ENCODE data around the gene MLLT1.

MLLT1 gene

DNA sequence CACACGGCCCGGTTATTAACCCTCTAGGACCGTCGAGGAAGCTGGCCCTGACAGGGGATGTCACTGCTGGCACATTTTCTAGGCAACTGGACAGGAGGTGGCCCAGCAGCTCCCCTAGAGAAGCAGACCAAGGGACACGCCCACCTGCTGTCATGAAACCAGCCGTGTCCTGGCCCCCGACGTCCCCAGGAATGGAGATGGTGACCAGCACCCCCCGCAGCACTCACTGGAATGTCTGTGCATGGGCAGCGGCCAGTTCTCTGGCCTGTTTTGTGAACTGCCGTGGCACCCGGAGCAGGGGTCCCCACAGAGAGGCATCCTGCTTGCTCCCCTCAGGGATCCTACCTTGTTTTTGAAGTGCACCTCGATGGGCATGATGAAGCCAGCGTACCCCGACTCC is 17.9 kb downstream of the MLLT1 start:
- no peaks in the 10 kb centered on the region for H3K27me3 ChIP-seq (ENCODE audit: insufficient read depth, low read depth, severe bottlenecking)
- DNase-seq = no peak
- H3K36me3 ChIP-seq = peaks cover 80% of the 10 kb centered on the region
- H3K4me3 ChIP-seq (ENCODE audit: low read depth, low read length) = no peak overlapping the region
- TF ChIP-seq, protein P1, sequence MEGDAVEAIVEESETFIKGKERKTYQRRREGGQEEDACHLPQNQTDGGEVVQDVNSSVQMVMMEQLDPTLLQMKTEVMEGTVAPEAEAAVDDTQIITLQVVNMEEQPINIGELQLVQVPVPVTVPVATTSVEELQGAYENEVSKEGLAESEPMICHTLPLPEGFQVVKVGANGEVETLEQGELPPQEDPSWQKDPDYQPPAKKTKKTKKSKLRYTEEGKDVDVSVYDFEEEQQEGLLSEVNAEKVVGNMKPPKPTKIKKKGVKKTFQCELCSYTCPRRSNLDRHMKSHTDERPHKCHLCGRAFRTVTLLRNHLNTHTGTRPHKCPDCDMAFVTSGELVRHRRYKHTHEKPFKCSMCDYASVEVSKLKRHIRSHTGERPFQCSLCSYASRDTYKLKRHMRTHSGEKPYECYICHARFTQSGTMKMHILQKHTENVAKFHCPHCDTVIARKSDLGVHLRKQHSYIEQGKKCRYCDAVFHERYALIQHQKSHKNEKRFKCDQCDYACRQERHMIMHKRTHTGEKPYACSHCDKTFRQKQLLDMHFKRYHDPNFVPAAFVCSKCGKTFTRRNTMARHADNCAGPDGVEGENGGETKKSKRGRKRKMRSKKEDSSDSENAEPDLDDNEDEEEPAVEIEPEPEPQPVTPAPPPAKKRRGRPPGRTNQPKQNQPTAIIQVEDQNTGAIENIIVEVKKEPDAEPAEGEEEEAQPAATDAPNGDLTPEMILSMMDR (IDR thresholded peaks at IDR 0.05; ENCODE audit: low read depth, low read length) = no peak
- no peaks in the 10 kb centered on the region for H3K9me3 ChIP-seq (ENCODE audit: severe bottlenecking)
- no peak overlapping the region for H3K27ac ChIP-seq

DNA sequence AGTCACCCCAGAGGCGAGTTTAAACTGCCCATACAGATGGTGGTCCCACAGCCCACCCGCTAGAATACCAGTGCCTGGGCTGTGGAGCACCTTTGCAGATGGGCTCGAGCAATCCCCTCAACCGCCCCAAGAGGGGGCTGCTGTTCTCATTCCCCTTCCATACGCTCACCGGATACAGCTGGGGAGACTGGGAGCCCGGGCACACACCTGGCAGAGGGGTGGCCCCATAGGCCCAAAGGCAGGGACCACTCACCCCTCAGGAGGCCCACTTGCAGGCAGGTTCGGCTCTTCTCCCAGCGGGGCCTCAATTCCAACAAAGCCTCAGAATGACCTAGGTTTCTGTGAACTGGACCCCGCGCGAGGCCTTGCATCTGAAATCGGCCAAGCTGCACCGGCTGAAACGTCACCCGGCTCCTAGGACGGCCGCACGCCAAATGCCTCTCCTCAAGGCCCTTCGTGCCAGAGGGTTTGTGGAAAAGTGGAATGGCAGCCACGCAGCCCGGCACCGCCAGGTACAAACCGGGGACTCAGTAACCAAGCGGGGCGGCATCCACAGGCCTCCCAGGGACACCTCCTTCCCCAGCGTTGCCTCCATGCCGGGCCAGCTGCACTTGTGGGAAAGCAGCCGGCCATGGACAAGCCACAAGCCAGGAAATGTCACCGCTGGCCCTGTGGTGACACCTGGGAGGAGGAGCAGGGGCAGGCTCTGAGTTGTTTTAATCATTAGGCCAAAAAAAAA is 18.7 kb downstream of the MLLT1 start:
- H3K9me3 ChIP-seq (ENCODE audit: severe bottlenecking) = no peaks in the 10 kb centered on the region
- H3K27me3 ChIP-seq (ENCODE audit: insufficient read depth, low read depth, severe bottlenecking) = no peaks in the 10 kb centered on the region
- peak; percentile 53 for DNase-seq
- no peak overlapping the region for H3K27ac ChIP-seq
- no peak overlapping the region for H3K4me3 ChIP-seq (ENCODE audit: low read depth, low read length)
- H3K36me3 ChIP-seq = peaks cover 76% of the 10 kb centered on the region
- TF ChIP-seq, protein P1 (IDR thresholded peaks at IDR 0.05; ENCODE audit: low read depth, low read length) = peak; percentile 77

DNA sequence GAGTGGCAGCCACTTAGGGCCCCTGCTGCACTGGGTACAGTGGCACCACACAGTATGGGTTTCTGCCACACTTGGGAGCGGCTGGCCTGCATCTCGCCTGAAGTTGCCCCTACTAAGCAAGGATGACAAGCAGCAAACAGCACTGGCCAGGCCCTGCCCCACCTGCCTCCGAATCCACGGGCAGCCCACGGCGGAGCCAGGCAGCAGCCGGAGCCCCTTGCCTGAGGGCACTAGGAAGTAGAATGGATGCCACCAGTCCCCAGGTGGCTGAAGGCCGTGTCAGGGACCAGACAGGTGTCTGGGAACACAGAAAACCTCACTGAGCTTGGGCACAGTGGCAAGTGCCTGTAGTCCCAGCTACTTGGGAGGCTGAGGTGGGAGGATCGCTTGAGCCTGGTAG is 19.4 kb downstream of the MLLT1 start:
- Histone ChIP-seq H3K27me3 (ENCODE audit: insufficient read depth, low read depth, severe bottlenecking) (no peaks in the 10 kb centered on the region), H3K36me3 (peaks cover 75% of the 10 kb centered on the region), H3K9me3 (ENCODE audit: severe bottlenecking) (no peaks in the 10 kb centered on the region), H3K27ac (no peak overlapping the region), H3K4me3 (ENCODE audit: low read depth, low read length) (no peak overlapping the region)
- TF ChIP-seq, protein P1 (IDR thresholded peaks at IDR 0.05; ENCODE audit: low read depth, low read length) = no peak
- DNase-seq = no peak

DNA sequence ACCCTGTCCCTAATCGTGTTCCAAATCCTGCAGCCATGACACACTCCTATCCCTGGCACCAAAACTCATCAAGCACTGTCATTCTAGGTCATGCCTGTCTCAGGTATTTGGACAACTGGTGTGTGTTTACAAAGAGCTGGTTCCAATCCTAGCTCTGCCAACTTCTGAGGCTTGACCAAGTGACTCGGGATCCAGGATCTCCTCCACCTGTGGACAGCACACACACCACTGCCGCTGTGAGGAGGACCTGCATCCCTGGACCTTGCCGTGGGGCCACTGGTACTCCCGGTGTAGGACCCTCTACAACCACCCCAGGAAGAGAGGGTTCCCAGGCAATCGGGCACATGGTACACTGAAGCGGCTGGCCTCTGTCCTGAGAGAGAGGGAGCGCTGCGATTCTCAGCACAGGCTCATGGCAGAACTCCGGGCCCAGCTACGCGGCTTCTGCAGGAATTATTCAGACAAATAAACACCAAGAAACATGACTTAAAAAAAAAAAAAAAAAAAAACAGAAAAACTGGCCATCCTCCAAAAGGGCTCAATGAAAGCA is 20.4 kb downstream of the MLLT1 start:
- no peaks in the 10 kb centered on the region for H3K27me3 ChIP-seq (ENCODE audit: insufficient read depth, low read depth, severe bottlenecking)
- no peak for DNase-seq
- no peak overlapping the region for H3K27ac ChIP-seq
- H3K36me3 ChIP-seq = peaks cover 77% of the 10 kb centered on the region
- no peak overlapping the region for H3K4me3 ChIP-seq (ENCODE audit: low read depth, low read length)
- H3K9me3 ChIP-seq (ENCODE audit: severe bottlenecking) = no peaks in the 10 kb centered on the region
- TF ChIP-seq, protein P1 (IDR thresholded peaks at IDR 0.05; ENCODE audit: low read depth, low read length) = no peak

DNA sequence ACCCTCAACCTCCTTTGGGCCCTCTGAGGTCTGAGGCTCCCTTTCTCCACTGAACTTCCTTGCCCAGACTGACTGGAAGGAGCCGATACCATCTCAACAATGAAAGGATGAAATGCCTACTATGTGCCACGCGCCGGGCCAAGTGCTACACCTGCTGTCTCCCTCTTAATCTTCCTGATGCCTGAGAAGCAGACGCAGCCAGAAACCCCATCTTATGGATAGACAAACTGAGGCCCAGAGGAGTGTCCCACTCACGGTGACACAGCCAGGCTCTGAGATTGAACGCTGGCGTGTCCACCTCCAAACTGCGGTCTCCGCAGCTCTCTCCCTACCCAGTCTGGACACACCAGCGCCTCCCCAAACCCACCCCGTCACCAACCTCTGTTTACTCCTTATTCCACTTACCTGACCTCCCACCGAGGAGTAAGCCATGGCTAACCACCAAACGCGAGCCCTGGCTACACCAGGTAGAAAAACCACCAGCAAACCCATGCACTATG is 20.9 kb downstream of the MLLT1 start:
- Histone ChIP-seq H3K9me3 (ENCODE audit: severe bottlenecking) (no peaks in the 10 kb centered on the region), H3K27me3 (ENCODE audit: insufficient read depth, low read depth, severe bottlenecking) (no peaks in the 10 kb centered on the region), H3K36me3 (peaks cover 82% of the 10 kb centered on the region), H3K4me3 (ENCODE audit: low read depth, low read length) (no peak overlapping the region), H3K27ac (no peak overlapping the region)
- TF ChIP-seq, protein P1 (IDR thresholded peaks at IDR 0.05; ENCODE audit: low read depth, low read length) = no peak
- DNase-seq = no peak

All from WERI-Rb-1 (cell line).